Heart left ventricle (tissue), 13 donors: ENCODE results near the gene EFCC1.

ENCODE experiments used
- POLR2A ChIP-seq, 2 donors: fragments of 450-650 bp; IDR thresholded peaks; one replicate each; pipeline ENCODE4 v1.6.1; 2017; ENCODE audit warnings: antibody characterized with exemption in 2 of 2, mild to moderate bottlenecking in 2 of 2, moderate library complexity in 2 of 2
- TF ChIP-seq, protein P1 (sequence below), 12 donors: fragments of 200-600 bp; sonication (generic) in 4 of 12; IDR thresholded peaks; one replicate each; pipeline versions ENCODE4 v1.5.0 to v1.8.0; 2018 to 2022; ENCODE audit warnings: antibody characterized with exemption in 12 of 12, mild to moderate bottlenecking in 5 of 12
- donor health status: ischemic (EF 13 %, LVEDD 7.1; RV severe dilation, severe dysfunction).
- donor health status: DM: no; HTN: yes; CAD: no.
- donor health status: DM: no; HTN: no; CAD: no.
- donor health status: ischemic (EF 25% LVEDD 6.9; RV normal size, moderate dysfunction).
- donor health status: ischemic (EF 25% LVEDD 5.7; RV mildly dilated, moderate dysfunction).
- donor health status: ischemic (EF 35%, LVEDD 5.7; RV mildly dilated, moderate dysfunction).
- donor health status: nonischemic (EF 11% LVEDD 7.7; RV severe dilation, severe dysfunction).
- donor health status: DM: yes; HTN: yes; CAD: no.
- donor health status: PGD.
- donor health status: ischemic (EF 29% LVEDD 5.4; RV normal size, mild dysfunction).
- donor health status: nonischemic (EF 23%, LVEDD 6.1; RV moderate dilation, normal function).

- TF ChIP-seq, protein P1, sequence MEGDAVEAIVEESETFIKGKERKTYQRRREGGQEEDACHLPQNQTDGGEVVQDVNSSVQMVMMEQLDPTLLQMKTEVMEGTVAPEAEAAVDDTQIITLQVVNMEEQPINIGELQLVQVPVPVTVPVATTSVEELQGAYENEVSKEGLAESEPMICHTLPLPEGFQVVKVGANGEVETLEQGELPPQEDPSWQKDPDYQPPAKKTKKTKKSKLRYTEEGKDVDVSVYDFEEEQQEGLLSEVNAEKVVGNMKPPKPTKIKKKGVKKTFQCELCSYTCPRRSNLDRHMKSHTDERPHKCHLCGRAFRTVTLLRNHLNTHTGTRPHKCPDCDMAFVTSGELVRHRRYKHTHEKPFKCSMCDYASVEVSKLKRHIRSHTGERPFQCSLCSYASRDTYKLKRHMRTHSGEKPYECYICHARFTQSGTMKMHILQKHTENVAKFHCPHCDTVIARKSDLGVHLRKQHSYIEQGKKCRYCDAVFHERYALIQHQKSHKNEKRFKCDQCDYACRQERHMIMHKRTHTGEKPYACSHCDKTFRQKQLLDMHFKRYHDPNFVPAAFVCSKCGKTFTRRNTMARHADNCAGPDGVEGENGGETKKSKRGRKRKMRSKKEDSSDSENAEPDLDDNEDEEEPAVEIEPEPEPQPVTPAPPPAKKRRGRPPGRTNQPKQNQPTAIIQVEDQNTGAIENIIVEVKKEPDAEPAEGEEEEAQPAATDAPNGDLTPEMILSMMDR (IDR thresholded peaks at IDR 0.05), result no peak
- no peak for TF ChIP-seq POLR2A (IDR thresholded peaks at IDR 0.05)
These were observed 24.0 kb downstream of the EFCC1 start for GRCh38 chr3:129025108-129025507.
